GM21576 (cell line): ENCODE data around the gene PNMT.

Experiments
- ATAC-seq: cut with Tn5 transposase; IDR thresholded peaks from one replicate; pipeline ENCODE4 v1.9.1; 2021; ENCODE audit warnings: mild to moderate bottlenecking, moderate library complexity; ENCODE audit not compliant: unreplicated experiment

PNMT gene

DNA sequence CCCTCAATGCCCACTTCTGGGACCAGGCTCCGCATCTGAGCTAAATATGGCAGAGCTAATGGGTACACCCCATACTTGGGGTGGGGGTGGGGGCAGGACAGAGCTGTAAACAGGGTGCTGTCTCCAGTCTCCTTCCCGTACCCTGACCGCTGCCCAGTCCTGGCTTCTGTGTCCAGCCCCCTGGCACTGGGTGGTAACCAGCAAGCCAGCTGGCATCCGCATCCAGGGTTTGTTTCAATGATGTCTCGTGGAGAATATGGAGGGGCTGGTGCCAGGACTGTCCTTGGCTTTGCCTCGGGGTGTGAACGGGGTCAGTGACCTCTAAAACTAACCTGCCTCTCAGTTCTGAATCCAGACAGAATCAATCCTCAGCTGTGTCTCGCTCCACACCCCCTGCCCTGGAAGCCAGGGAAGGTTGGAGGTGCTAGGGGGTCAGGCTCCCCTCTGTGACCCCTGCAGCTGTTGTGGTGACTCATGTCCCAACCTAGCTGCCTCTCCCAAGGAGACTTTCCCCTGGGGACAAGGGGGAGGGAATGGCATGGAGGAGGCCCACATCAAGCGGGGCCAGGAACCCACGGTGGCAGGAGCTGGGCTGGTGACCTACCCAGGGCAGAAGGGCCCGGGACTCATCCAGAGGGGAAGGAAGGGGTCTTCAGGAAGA, 1.5 kb upstream of the PNMT start:
- no peak for ATAC-seq

DNA sequence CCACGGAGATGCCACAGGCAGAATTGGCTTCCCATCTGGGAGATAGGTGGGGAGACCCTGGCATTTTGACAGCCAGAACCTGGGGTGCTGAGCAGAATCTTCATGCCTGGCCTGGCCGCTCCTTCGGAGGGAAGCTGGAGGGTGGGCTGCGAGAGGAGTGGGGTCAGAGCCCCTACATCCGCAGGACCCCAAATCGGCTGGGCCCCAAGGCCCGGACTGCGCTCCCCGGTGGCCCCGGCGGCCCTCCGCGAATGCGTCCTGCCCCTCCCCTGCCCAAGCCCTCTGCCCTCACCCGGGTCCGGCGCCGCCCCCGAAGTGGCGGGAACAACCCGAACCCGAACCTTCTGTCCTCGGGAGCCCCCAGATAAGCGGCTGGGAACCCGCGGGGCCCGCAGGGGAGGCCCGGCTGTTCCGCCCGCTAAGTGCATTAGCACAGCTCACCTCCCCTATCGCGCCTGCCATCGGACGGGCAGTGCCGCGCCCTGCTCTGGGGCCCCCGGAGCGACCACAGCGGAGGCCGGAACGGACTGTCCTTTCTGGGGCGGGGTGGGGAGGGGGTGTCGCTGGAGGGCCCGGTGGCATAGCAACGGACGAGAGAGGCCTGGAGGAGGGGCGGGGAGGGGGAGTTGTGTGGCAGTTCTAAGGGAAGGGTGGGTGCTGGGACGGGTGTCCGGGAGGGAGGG, 850 bp upstream of the PNMT start:
- no peak for ATAC-seq

DNA sequence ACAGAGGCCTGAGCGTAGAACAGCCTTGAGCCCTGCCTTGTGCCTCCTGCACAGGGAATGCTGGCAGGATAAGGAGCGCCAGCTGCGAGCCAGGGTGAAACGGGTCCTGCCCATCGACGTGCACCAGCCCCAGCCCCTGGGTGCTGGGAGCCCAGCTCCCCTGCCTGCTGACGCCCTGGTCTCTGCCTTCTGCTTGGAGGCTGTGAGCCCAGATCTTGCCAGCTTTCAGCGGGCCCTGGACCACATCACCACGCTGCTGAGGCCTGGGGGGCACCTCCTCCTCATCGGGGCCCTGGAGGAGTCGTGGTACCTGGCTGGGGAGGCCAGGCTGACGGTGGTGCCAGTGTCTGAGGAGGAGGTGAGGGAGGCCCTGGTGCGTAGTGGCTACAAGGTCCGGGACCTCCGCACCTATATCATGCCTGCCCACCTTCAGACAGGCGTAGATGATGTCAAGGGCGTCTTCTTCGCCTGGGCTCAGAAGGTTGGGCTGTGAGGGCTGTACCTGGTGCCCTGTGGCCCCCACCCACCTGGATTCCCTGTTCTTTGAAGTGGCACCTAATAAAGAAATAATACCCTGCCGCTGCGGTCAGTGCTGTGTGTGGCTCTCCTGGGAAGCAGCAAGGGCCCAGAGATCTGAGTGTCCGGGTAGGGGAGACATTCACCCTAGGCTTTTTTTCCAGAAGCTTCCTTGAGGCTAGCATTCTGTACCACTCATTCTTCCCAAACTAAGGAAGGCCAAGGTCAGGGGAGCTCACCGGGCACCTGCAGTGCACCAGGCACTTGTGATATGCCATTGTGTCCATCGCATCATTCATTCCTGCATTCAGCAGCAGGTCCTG, 1.9 kb downstream of the PNMT start:
- ATAC-seq = no peak

- no peak for ATAC-seq
Observed at GRCh38 chr17:39670746-39671145, 2.5 kb downstream of the PNMT start.

GRCh38 chr17:39671651-39672521, 3.6 kb downstream of the PNMT start:
- ATAC-seq = no peak

GRCh38 chr17:39672522-39673334, 4.5 kb downstream of the PNMT start:
- ATAC-seq = no peak

GRCh38 chr17:39673335-39674081, 5.3 kb downstream of the PNMT start:
- no peak for ATAC-seq

DNA sequence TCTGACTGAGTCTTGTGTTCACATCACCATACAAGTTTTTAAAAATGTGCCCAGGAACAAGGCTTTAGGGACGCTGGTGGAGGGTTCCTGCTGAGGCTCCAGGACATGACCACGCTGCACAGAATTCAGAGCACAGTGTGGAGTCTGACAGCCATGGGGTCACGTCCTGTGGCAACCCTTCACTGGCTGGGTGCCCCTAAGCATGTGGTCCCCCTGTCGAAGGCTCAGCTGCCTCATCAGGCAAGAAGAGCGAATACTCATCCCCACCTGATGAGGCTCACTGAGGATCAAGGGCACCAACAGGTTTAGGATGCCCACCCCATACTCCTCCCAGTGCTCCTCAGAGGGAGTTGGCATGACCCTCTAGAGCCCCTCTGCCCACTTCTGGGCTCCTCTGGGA, 5.9 kb downstream of the PNMT start:
- no peak for ATAC-seq

GRCh38 chr17:39674702-39675389, 6.6 kb downstream of the PNMT start:
- ATAC-seq = no peak

DNA sequence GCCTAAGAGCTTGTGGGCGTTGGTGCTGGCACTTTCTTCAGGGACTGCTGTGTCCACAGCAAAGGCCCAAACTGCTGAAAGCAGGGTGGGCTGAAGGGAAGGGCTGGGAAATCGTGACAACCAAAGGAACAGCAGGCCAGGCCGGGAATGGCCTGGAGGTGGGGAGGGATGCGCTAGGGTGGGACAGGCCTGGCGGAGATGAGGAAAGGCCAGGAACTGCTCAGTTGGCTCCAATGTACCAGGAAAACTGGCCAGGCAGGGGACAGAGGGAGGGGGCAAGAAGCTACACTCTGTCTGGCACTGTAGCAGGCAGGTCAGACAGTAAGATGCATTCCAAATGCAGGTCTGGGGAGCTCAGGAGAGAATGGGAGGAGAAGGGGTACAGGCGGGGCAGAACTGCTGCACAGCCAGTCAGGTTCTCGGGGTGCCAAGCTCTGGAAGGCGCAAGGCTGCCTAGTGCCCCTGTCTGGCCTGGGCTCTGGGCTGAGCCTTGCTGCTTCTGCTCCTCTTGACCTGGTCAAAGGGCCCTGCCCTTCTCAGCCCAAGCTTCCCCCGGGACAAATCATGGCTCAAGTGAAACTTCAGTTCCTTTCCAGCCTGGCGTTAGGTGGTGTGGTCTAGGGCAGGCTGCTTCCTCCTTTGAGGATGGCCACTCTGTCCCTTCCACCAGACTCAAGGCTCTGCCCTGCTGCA, 7.3 kb downstream of the PNMT start:
- no peak for ATAC-seq

DNA sequence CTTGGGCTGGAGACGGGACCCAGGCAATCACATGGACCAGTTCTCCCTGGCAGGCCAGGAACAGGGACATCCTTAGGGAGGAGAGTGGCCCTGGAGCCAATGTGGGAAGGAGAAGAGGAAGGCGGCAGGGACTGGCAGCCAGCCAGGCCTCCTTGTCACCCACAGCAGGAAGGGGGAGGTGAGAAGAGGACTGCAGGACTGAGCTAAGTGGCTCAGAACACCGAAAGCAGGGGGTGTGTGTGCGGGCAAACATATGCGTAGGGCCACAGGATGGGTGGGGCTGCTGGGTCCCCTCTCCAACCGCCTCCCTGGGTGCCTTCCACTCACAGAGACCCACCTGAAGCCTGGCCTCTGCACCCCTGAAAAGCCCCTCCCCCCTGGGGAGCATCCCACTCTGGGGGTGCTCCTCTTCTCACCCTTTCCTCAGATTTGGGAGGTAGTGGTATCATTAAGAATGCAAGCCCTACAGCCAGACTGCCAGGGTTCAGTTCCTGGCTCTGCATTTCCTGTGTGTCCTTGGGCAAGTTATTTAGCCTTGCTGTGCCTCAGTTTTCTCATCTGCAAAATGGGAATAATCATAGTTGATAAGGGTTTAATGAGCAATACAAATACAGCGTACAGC, 8.1 kb downstream of the PNMT start:
- ATAC-seq = no peak

- ATAC-seq = no peak
Observed at GRCh38 chr17:39677072-39677471, 8.8 kb downstream of the PNMT start.

GRCh38 chr17:39677542-39678339, 9.5 kb downstream of the PNMT start:
- ATAC-seq = no peak

DNA sequence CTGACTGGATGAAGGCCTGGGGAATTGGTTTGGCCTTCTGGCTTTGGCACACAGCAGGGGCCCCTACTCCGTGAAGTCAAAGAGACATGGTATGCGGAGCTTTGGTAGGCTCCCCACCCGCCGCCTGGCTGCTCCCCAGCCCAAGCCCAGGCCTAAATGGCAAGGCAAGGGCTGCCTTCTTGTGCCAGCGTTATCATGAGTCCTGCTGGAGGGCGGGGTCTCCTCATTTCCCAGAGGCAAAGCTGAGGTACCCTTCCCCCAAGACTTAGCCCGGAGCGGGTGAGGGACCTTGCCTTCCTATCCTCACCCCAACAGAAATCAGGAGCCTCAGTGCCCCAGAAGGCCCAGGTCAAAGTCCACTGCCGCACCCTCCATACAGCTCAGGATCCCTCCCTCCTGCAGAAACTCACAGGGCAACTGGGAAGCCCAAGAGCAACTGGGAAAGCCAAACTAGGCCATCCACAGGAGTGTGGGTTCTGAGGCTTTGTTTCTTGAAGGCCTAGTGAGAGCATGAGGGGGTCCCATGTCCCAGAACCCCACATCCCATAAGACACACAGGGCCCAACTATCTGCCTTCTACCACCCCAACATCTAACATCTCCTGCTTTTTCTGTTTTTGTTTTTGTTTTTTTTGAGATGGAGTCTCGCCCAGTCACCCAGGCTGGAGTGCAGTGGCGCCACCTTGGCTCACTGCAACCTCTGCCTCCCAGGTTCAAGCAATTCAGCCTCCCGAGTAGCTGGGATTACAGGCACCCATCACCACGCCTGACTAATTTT, 10.3 kb downstream of the PNMT start:
- ATAC-seq = no peak

DNA sequence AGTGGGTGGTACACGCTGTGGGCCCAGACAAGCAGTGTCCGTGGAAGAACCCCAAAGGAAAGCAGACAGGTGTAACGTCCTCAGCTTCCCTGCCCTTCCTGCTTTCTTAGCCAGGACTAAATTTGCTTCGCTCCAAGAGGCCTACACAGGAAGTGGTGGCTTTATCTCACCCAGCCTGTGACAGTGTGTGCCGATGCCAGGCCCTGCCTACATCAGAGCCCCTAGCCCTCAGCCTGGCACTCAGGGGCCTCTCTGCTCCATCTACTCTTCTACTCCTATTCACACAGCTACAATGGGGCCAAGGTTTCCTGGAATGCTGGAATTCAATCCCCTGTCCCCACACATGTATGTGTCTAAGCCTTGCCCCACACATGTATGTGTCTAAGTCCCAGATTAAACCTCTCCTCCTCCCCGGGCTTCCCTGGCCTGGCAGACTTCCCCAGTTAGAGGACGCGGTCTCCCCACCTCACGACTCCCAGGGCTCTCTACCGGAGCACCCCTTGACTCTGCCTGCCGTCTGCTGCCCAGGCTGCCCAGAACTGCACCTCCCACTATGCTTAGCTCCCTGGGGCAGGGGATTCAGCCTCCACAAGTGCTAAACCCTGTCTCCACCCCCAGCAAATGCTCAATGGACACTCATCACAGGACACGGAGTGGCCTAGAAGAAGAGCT, 11.4 kb downstream of the PNMT start:
- no peak for ATAC-seq
